Mucosa of descending colon (tissue), 3 donors: ENCODE results near the gene TMEM203. TPM values are rescaled to one million over a fixed set of nuclear protein-coding genes. Genes with fewer than 3 reads are reported as not detected.
A peak's percentile ranks its signal among the peaks of the same experiment; 100 is the strongest.

Experiments
- ATAC-seq: fragments of 200-7000 bp; cut with Tn5 transposase; one replicate; pipeline ENCODE4 v1.9.1; 2020; ENCODE audit warnings: mild to moderate bottlenecking, moderate library complexity
- DNase-seq, 3 donors: peaks; one replicate each; pipeline ENCODE4 v3.0.0-alpha.2; 2020
- H3K36me3 ChIP-seq: fragments of 200-600 bp; one replicate; pipeline ENCODE4 v1.8.0; 2021; ENCODE audit warnings: low read depth, mild to moderate bottlenecking
- H3K4me1 ChIP-seq: fragments of 200-600 bp; one replicate; pipeline ENCODE4 v1.8.0; 2021; ENCODE audit warnings: low read depth, mild to moderate bottlenecking
- H3K4me3 ChIP-seq: fragments of 200-600 bp; one replicate; pipeline ENCODE4 v1.8.0; 2021; ENCODE audit warnings: mild to moderate bottlenecking
- H3K9me3 ChIP-seq: fragments of 200-600 bp; one replicate; pipeline ENCODE4 v1.8.0; 2021; ENCODE audit warnings: mild to moderate bottlenecking
- CTCF ChIP-seq: fragments of 200-600 bp; IDR thresholded peaks from one replicate; pipeline ENCODE4 v1.8.0; 2022; ENCODE audit warnings: antibody characterized with exemption, mild to moderate bottlenecking
- intact Hi-C, 2 donors: fragments of 100-400 bp; cut with DNase I in 1 of 2; cut with micrococcal nuclease in 1 of 2; formaldehyde crosslinking; loops; one replicate each; pipeline versions ENCODE4 v1.11.0 to v1.11.1; 2022; cut with DNase I, micrococcal nuclease
- total RNA-seq, 3 donors: library from RNA; stranded (reverse); fragmentation: NEBNext Ultra II Directional in 2 of 3; extraction: Animal tissue kit (Norgen Biotek cat#: 25700) in 2 of 3; gene quantifications; one replicate each; pipeline versions ENCODE4 v1.2.1 to v1.2.4, GENCODE V29; 2021 to 2023
- donor health status: DM: no; HTN: no; CAD: no; lungs with moderate emphysema.
- donor health status: DM: no; HTN: no; CAD: no.
- donor health status: DM: no; HTN: yes; CAD: no.

Gene TMEM203
- total RNA-seq, 3 donors from 2014 or later: 30.6 to 40.4 (median 40.0) TPM

- intact Hi-C loops: no loop called here
- no peak for TF ChIP-seq CTCF
- ATAC-seq (no peak), DNase-seq (peak in 2 of 3 donors; percentile 63 to 66)
- Histone ChIP-seq H3K4me1 (peaks cover 43% of the 10 kb centered on the region), H3K4me3 (no peak overlapping the region), H3K9me3 (no peaks in the 10 kb centered on the region), H3K36me3 (no peaks in the 10 kb centered on the region)
Measured at GRCh38 chr9:137186385-137186784, 19.1 kb downstream of the TMEM203 start.

GRCh38 chr9:137185921-137186320 lies 19.5 kb downstream of the TMEM203 start:
- H3K4me1 ChIP-seq: peaks cover 39% of the 10 kb centered on the region
- DNase-seq (no peak), ATAC-seq (no peak)
- intact Hi-C loops: no loop called here
- no peak overlapping the region for H3K4me3 ChIP-seq
- TF ChIP-seq CTCF: no peak
- H3K36me3 ChIP-seq: no peaks in the 10 kb centered on the region
- H3K9me3 ChIP-seq: no peaks in the 10 kb centered on the region

- H3K4me1 ChIP-seq: peaks cover 32% of the 10 kb centered on the region
- intact Hi-C loops: no loop called here
- H3K36me3 ChIP-seq: no peaks in the 10 kb centered on the region
- no peak overlapping the region for H3K4me3 ChIP-seq
- ATAC-seq: no peak
- no peaks in the 10 kb centered on the region for H3K9me3 ChIP-seq
- TF ChIP-seq CTCF: no peak
- DNase-seq: no peak
Measured at GRCh38 chr9:137184881-137185660, 20.4 kb downstream of the TMEM203 start.

GRCh38 chr9:137183980-137184595 lies 21.4 kb downstream of the TMEM203 start:
- no peaks in the 10 kb centered on the region for H3K9me3 ChIP-seq
- H3K4me1 ChIP-seq: peaks cover 22% of the 10 kb centered on the region
- DNase-seq (no peak), ATAC-seq (no peak)
- peaks cover 3% of the 10 kb centered on the region for H3K36me3 ChIP-seq
- no peak overlapping the region for H3K4me3 ChIP-seq
- intact Hi-C loops: no loop called here
- no peak for TF ChIP-seq CTCF

DNA sequence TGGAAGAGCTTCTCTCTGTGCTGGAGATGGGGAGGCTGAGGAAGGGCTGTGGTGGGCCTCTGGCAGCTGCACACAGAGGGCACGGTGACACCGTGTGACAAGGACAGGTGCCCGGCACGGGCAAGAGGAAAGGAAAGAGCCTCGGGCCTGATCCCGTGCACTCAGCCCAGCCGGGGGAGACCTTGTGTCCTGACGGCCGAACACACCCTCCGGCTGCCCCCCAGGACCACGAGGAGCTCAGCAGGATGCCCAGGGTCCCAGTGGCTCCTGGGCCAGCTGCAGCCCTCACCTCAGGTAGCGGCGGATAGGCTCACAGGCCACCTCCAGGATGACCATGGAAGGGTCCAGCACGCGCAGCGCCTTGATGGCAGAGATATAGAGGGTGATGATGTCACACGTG lies 22.6 kb downstream of the TMEM203 start:
- Histone ChIP-seq H3K4me1 (peaks cover 20% of the 10 kb centered on the region), H3K4me3 (no peak overlapping the region), H3K36me3 (peaks cover 3% of the 10 kb centered on the region), H3K9me3 (no peaks in the 10 kb centered on the region)
- DNase-seq: no peak
- intact Hi-C loops: no loop called here
- no peak for ATAC-seq
- TF ChIP-seq CTCF: no peak
